K562 (cell line): ENCODE measurements around the gene SGMS1. TPM values are rescaled to one million over a fixed set of nuclear protein-coding genes. Genes with fewer than 3 reads are reported as not detected.

ENCODE experiments used
- ARID3B ChIP-seq: fragments of 250-450 bp; sonication (Bioruptor Pico); IDR thresholded peaks from 2 replicates; pipeline ENCODE4 v1.4.0; 2020; ENCODE audit warnings: borderline replicate concordance
- CBX1 ChIP-seq: sonication (generic); IDR thresholded peaks from 2 replicates; pipeline ENCODE4 v1.6.1; 2016; ENCODE audit warnings: antibody characterized with exemption, low read depth, mild to moderate bottlenecking
- DEAF1 ChIP-seq: fragments of 450-650 bp; formaldehyde crosslinking; IDR thresholded peaks from 2 replicates; pipeline ENCODE4 v1.4.0; 2020; ENCODE audit warnings: mild to moderate bottlenecking, moderate library complexity
- ELK3 ChIP-seq: fragments of 450-650 bp; formaldehyde crosslinking; IDR thresholded peaks from 2 replicates; pipeline ENCODE4 v1.4.0; 2020; ENCODE audit warnings: mild to moderate bottlenecking
- ETS1 ChIP-seq: conservative IDR thresholded peaks from 2 replicates; pipeline ENCODE4 v1.6.1; 2011; ENCODE audit warnings: low read depth, mild to moderate bottlenecking, low read length; ENCODE audit not compliant: control insufficient read depth
- EZH2 ChIP-seq: IDR thresholded peaks from 2 replicates; pipeline ENCODE4 v1.6.1; 2012; ENCODE audit warnings: low read depth, mild to moderate bottlenecking, inconsistent platforms, low read length, borderline replicate concordance
- JUN ChIP-seq, 2 experiments: sonication (generic) in 1 of 2; formaldehyde crosslinking in 1 of 2; IDR thresholded peaks; 2 replicates each; pipeline versions ENCODE4 v1.6.1 to v1.8.0; 2012 to 2022; ENCODE audit warnings: borderline replicate concordance in 2 of 2, mild to moderate bottlenecking in 2 of 2, improper control_type of control experiment in 1 of 2, low read depth in 1 of 2, low read length in 1 of 2, missing genetic modification reagents in 1 of 2
- MAFK ChIP-seq: IDR thresholded peaks from 2 replicates; pipeline ENCODE4 v1.6.1; 2011; ENCODE audit warnings: low read length, improper control_type of control experiment
- PCBP1 ChIP-seq: fragments of 200-400 bp; formaldehyde crosslinking; IDR thresholded peaks from 2 replicates; pipeline ENCODE4 v1.6.1; 2018; ENCODE audit warnings: mild to moderate bottlenecking, low read depth, low read length; ENCODE audit not compliant: poor library complexity, severe bottlenecking
- SMAD4 ChIP-seq: fragments of 250-450 bp; sonication (Bioruptor Pico); conservative IDR thresholded peaks from 2 replicates; pipeline ENCODE4 v1.8.0; 2021; ENCODE audit warnings: inconsistent platforms, mild to moderate bottlenecking, moderate library complexity
- TFE3 ChIP-seq: fragments of 450-650 bp; formaldehyde crosslinking; IDR thresholded peaks from 2 replicates; pipeline ENCODE4 v1.4.0; 2020; ENCODE audit warnings: mild to moderate bottlenecking, mixed read lengths
- XRCC5 ChIP-seq: fragments of 200-400 bp; formaldehyde crosslinking; IDR thresholded peaks from 2 replicates; pipeline ENCODE4 v1.6.1; 2017; ENCODE audit warnings: low read depth, mild to moderate bottlenecking, low read length
- ZNF518B ChIP-seq: fragments of 250-450 bp; sonication (Bioruptor Pico); IDR thresholded peaks from 2 replicates; pipeline ENCODE4 v1.5.0; 2021; ENCODE audit warnings: mild to moderate bottlenecking, moderate library complexity
- ZNF57 ChIP-seq: fragments of 450-650 bp; formaldehyde crosslinking; IDR thresholded peaks from 2 replicates; pipeline ENCODE4 v1.4.0; 2020; ENCODE audit warnings: mild to moderate bottlenecking, moderate library complexity
- ZNF589 ChIP-seq: fragments of 200-800 bp; sonication (Bioruptor generic); IDR thresholded peaks from 2 replicates; pipeline ENCODE4 v1.6.1; 2016; ENCODE audit warnings: low read depth, missing genetic modification characterization, missing compliant biosample characterization
- polyA plus RNA-seq, 8 experiments: library from polyadenylated mRNA; depleted of rRNA in 4 of 8; stranded (reverse) in 5 of 8; unstranded in 3 of 8; fragments of >200 nt; fragmentation: Nextera tagmentation in 2 of 8; fragmentation: Illumina TruSeq in 1 of 8; extraction: Ambion mirVana in 2 of 8; extraction: Trizol in 1 of 8; gene quantifications; 2 replicates each; pipeline versions ENCODE4 v1.2.1 to v1.2.3, GENCODE V29; 2011 to 2014; ENCODE audit warnings: inconsistent platforms in 1 of 8, missing spikeins in 1 of 8
- total RNA-seq, 7 experiments: library from RNA; depleted of rRNA in 6 of 7; stranded (reverse); fragments of >200 nt in 6 of 7; fragmentation: Illumina TruSeq in 2 of 7; extraction: Trizol in 2 of 7; gene quantifications; 2 replicates each; pipeline versions ENCODE4 v1.2.1 to v1.2.3, GENCODE V29; 2011 to 2021; ENCODE audit warnings: low replicate concordance in 1 of 7

Gene SGMS1
- total and polyA plus RNA-seq, 9 of the 15 experiments (the other 6 are each of a cell fraction or from before 2014, with no cell fraction given) = 22.6 to 232 (median 82.2) TPM

- TF ChIP-seq ARID3B (CRISPR knock-in tag) = no peak
- no peak for TF ChIP-seq MAFK
- peak; percentile 69 for TF ChIP-seq JUN (IDR thresholded peaks at IDR 0.05; ENCODE audit: borderline replicate concordance, low read depth, low read length)
- no peak for TF ChIP-seq JUN (CRISPR knock-in tag; IDR thresholded peaks at IDR 0.05; ENCODE audit: borderline replicate concordance)
- no peak for TF ChIP-seq ZNF589 (CRISPR knock-in tag)
- TF ChIP-seq ELK3 (CRISPR knock-in tag) = no peak
- no peak for TF ChIP-seq ETS1
- TF ChIP-seq XRCC5 = no peak
- TF ChIP-seq ZNF518B (CRISPR knock-in tag) = no peak
- TF ChIP-seq ZNF57 (CRISPR knock-in tag) = no peak
- no peak for TF ChIP-seq TFE3
- TF ChIP-seq PCBP1 = no peak
- TF ChIP-seq SMAD4 = no peak
- no peak for TF ChIP-seq CBX1
- TF ChIP-seq EZH2 = no peak
- no peak for TF ChIP-seq DEAF1 (CRISPR knock-in tag)
Observed at GRCh38 chr10:50511492-50512213, 112.1 kb downstream of the SGMS1 start (continued).
